Hepatocyte (in vitro differentiated cells): ENCODE data around the gene POLR3B. TPM values are rescaled to one million over a fixed set of nuclear protein-coding genes. Genes with fewer than 3 reads are reported as not detected.

Experiments used
- DNase-seq: peaks from one replicate; pipeline ENCODE4 v3.0.0-alpha.2; 2016; ENCODE audit warnings: low spot score
- H2AFZ ChIP-seq: fragments of 200-600 bp; sonication (generic); 2 replicates; pipeline ENCODE4 v1.6.0; 2016; ENCODE audit warnings: antibody characterized with exemption, mild to moderate bottlenecking
- H3K27ac ChIP-seq: fragments of 200-600 bp; sonication (generic); 2 replicates; pipeline ENCODE4 v1.5.1; 2016; ENCODE audit warnings: mild to moderate bottlenecking
- H3K27me3 ChIP-seq: fragments of 200-600 bp; sonication (generic); 2 replicates; pipeline ENCODE4 v1.6.1; 2016
- H3K36me3 ChIP-seq: fragments of 200-600 bp; sonication (generic); replicated peaks from 2 replicates; pipeline ENCODE4 v1.5.1; 2016; ENCODE audit warnings: low read depth; ENCODE audit not compliant: insufficient read depth
- H3K4me1 ChIP-seq: fragments of 200-600 bp; sonication (generic); 2 replicates; pipeline ENCODE4 v1.5.1; 2016; ENCODE audit warnings: mild to moderate bottlenecking, moderate library complexity; ENCODE audit not compliant: insufficient read depth
- H3K4me2 ChIP-seq: fragments of 200-600 bp; sonication (generic); 2 replicates; pipeline ENCODE4 v1.6.0; 2016
- H3K4me3 ChIP-seq: fragments of 200-600 bp; sonication (generic); 2 replicates; pipeline ENCODE4 v1.5.1; 2016; ENCODE audit warnings: mild to moderate bottlenecking
- H3K79me2 ChIP-seq: fragments of 200-600 bp; sonication (generic); 2 replicates; pipeline ENCODE4 v1.6.0; 2017; ENCODE audit warnings: mild to moderate bottlenecking
- H3K9me2 ChIP-seq: fragments of 200-600 bp; sonication (generic); replicated peaks from 2 replicates; pipeline ENCODE4 v1.6.0; 2017; ENCODE audit warnings: mild to moderate bottlenecking; ENCODE audit not compliant: insufficient read depth
- H3K9me3 ChIP-seq: fragments of 200-600 bp; sonication (generic); 2 replicates; pipeline ENCODE4 v1.5.1; 2016; ENCODE audit warnings: low read depth, mild to moderate bottlenecking
- H4K20me1 ChIP-seq: fragments of 200-600 bp; sonication (generic); 2 replicates; pipeline ENCODE4 v1.6.0; 2016; ENCODE audit warnings: mild to moderate bottlenecking; ENCODE audit not compliant: insufficient read depth, poor library complexity, severe bottlenecking
- EZH2 ChIP-seq: fragments of 200-600 bp; sonication (generic); IDR thresholded peaks from 2 replicates; pipeline ENCODE4 v1.6.1; 2016; ENCODE audit warnings: antibody characterized with exemption, mild to moderate bottlenecking, borderline replicate concordance
- EZH2phosphoT487 ChIP-seq: fragments of 200-600 bp; sonication (generic); IDR thresholded peaks from one replicate; pipeline ENCODE4 v1.6.1; 2018; ENCODE audit warnings: antibody characterized with exemption, mild to moderate bottlenecking, low read depth, moderate library complexity; ENCODE audit not compliant: unreplicated experiment, severe bottlenecking
- WGBS: methylation state at CpG from one replicate; pipeline ENCODE4 v1.1.6; 2016; ENCODE audit warnings: low lambda C conversion rate; ENCODE audit errors: missing lambda C conversion rate; 5-methylcytosine and 5-hydroxymethylcytosine counted together
- polyA plus RNA-seq: library from polyadenylated mRNA; unstranded; fragments of >200 nt; fragmentation: Nextera tagmentation; extraction: Ambion mirVana; gene quantifications from 2 replicates; pipeline ENCODE4 v1.2.1, GENCODE V29; 2016
- total RNA-seq: library from RNA; depleted of rRNA; stranded (reverse); fragments of >200 nt; gene quantifications from 2 replicates; pipeline ENCODE4 v1.2.3, GENCODE V29; 2014
- TF ChIP-seq, protein P1 (sequence below): fragments of 200-600 bp; sonication (generic); IDR thresholded peaks from 2 replicates; pipeline ENCODE4 v1.5.1; 2016; ENCODE audit warnings: antibody characterized with exemption, mild to moderate bottlenecking; ENCODE audit not compliant: poor library complexity

The POLR3B gene
- total and polyA plus RNA-seq, 2 experiments from 2014 or later = 8.4 to 10.4 TPM

DNA sequence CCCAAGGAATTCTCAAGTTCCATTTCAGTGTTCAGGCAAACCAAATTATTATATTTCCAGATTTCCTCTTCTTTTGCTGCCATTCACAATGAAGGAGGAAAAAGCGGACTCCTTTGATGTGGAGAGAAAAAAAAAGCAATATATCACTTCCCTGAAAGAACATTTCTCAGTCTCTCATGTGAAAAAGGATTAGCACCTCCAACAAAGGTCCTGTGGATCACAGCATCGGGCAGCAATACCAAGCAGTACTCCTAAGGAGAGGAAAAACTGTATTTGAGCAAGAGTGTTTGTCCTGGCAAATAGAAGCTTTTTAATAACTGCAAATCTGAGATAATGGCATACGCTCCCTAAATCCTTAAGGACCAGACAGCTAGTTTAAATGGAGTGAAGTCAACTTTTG lies 131.3 kb downstream of the POLR3B start:
- H2AFZ ChIP-seq = no peak overlapping the region
- H3K4me3 ChIP-seq = no peak overlapping the region
- no peak for TF ChIP-seq EZH2phosphoT487
- no peak for TF ChIP-seq EZH2
- TF ChIP-seq, protein P1, sequence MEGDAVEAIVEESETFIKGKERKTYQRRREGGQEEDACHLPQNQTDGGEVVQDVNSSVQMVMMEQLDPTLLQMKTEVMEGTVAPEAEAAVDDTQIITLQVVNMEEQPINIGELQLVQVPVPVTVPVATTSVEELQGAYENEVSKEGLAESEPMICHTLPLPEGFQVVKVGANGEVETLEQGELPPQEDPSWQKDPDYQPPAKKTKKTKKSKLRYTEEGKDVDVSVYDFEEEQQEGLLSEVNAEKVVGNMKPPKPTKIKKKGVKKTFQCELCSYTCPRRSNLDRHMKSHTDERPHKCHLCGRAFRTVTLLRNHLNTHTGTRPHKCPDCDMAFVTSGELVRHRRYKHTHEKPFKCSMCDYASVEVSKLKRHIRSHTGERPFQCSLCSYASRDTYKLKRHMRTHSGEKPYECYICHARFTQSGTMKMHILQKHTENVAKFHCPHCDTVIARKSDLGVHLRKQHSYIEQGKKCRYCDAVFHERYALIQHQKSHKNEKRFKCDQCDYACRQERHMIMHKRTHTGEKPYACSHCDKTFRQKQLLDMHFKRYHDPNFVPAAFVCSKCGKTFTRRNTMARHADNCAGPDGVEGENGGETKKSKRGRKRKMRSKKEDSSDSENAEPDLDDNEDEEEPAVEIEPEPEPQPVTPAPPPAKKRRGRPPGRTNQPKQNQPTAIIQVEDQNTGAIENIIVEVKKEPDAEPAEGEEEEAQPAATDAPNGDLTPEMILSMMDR = no peak
- no peak overlapping the region for H3K27ac ChIP-seq
- no peak overlapping the region for H3K4me2 ChIP-seq
- WGBS = 72% methylated on average over 3 of the region's 3 CpGs
- H3K9me3 ChIP-seq = no peaks in the 10 kb centered on the region
- H4K20me1 ChIP-seq = no peaks in the 10 kb centered on the region
- H3K79me2 ChIP-seq = no peaks in the 10 kb centered on the region
- no peak for DNase-seq
- H3K27me3 ChIP-seq = no peaks in the 10 kb centered on the region
- H3K9me2 ChIP-seq = no peaks in the 10 kb centered on the region
- no peaks in the 10 kb centered on the region for H3K36me3 ChIP-seq
- peaks cover 8% of the 10 kb centered on the region for H3K4me1 ChIP-seq

DNA sequence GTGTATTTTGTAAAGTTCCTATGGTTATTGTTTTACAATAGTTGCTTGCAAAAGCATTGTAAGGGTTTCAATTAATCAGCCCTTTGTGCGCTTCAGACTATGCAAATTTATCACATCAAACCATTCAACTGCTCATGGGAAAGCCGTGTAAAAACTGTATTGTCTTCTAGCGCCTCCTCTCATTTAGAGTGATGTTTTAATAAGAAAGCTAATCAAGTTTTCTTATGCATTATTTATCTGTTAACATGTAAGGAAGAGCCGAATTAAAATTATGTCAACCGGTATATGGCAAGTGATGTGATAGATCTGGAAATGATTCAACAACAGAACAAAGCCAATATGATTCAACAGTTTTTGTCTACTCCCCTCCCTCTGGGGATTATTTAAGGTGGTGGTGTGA lies 132.7 kb downstream of the POLR3B start:
- Histone ChIP-seq H3K4me3 (no peak overlapping the region), H2AFZ (no peak overlapping the region), H3K27ac (no peak overlapping the region), H4K20me1 (no peaks in the 10 kb centered on the region), H3K79me2 (no peaks in the 10 kb centered on the region), H3K9me2 (no peaks in the 10 kb centered on the region), H3K4me2 (no peak overlapping the region), H3K4me1 (peaks cover 8% of the 10 kb centered on the region), H3K9me3 (no peaks in the 10 kb centered on the region), H3K27me3 (no peaks in the 10 kb centered on the region), H3K36me3 (no peaks in the 10 kb centered on the region)
- 96% methylated on average over 5 of the region's 5 CpGs for WGBS
- no peak for TF ChIP-seq EZH2
- TF ChIP-seq EZH2phosphoT487 = no peak
- no peak for DNase-seq

DNA sequence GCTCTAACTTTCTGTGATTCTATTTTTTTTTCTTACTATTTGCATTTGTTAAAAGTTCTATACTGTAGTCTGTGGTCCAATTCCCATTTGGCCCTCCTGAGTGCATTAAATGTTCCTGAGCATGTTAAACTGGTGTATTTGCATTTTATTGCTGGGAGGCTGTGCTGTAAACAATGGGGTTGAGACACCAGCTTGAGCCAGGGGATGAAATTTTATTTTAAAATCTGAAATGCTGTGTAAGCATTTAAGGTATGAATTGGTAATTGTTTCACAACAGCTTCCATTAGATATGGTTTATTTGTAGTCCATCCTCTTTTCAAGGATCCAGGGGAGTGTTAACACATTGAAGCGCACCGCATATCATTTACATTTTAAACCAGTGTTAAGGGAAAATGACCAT lies 135.3 kb downstream of the POLR3B start:
- no peaks in the 10 kb centered on the region for H3K36me3 ChIP-seq
- no peaks in the 10 kb centered on the region for H4K20me1 ChIP-seq
- H3K4me1 ChIP-seq = peaks cover 8% of the 10 kb centered on the region
- WGBS = 98% methylated on average over 2 of the region's 2 CpGs
- no peak overlapping the region for H3K27ac ChIP-seq
- no peaks in the 10 kb centered on the region for H3K79me2 ChIP-seq
- no peaks in the 10 kb centered on the region for H3K9me2 ChIP-seq
- no peak overlapping the region for H3K4me2 ChIP-seq
- H3K4me3 ChIP-seq = no peak overlapping the region
- DNase-seq = no peak
- no peak overlapping the region for H2AFZ ChIP-seq
- TF ChIP-seq EZH2phosphoT487 = no peak
- TF ChIP-seq, protein P1 = no peak
- TF ChIP-seq EZH2 = no peak
- no peaks in the 10 kb centered on the region for H3K9me3 ChIP-seq
- H3K27me3 ChIP-seq = no peaks in the 10 kb centered on the region

DNA sequence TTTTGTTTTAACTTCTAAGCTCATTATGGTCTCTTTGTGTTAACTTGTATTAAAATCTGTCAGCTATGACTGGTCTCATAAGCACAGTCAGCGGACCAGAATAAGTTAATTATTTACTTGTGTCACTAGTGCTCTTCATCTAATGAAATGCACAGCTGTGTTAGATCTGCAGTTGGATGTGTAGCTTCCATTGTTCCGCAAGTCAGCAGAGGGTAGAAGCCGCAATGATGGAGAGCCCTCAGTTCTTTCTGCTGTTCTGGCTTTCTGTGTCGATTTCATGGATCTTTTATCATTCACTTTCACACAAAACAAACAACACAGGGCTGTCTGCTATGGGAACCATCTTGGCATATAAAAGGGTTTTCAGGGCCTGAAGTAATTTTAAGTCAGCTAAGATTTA lies 136.0 kb downstream of the POLR3B start:
- Histone ChIP-seq H3K4me1 (peaks cover 8% of the 10 kb centered on the region), H3K9me3 (no peaks in the 10 kb centered on the region), H2AFZ (no peak overlapping the region), H3K27ac (no peak overlapping the region), H3K9me2 (no peaks in the 10 kb centered on the region), H4K20me1 (no peaks in the 10 kb centered on the region), H3K36me3 (no peaks in the 10 kb centered on the region), H3K4me2 (no peak overlapping the region), H3K27me3 (no peaks in the 10 kb centered on the region), H3K4me3 (no peak overlapping the region), H3K79me2 (no peaks in the 10 kb centered on the region)
- DNase-seq = peak; percentile 19
- 63% methylated on average over 4 of the region's 4 CpGs for WGBS
- TF ChIP-seq EZH2phosphoT487 (no peak), EZH2 (no peak)
- TF ChIP-seq, protein P1 = no peak
